H1 (cell line): Measurements from ENCODE around the gene RNF114. TPM values are rescaled to one million over a fixed set of nuclear protein-coding genes. Genes with fewer than 3 reads are reported as not detected.
A peak's percentile ranks its signal among the peaks of the same experiment; 100 is the strongest.

ENCODE experiments used
- ASH2L ChIP-seq: fragments of 200-600, 300-600 bp; sonication (generic); IDR thresholded peaks from one replicate; pipeline ENCODE4 v1.7.1; 2017; ENCODE audit warnings: low read length
- ATF3 ChIP-seq: IDR thresholded peaks from 2 replicates; pipeline ENCODE4 v1.6.1; 2011; ENCODE audit warnings: low read depth, mild to moderate bottlenecking, low read length; ENCODE audit not compliant: insufficient read depth
- BCL11A ChIP-seq, 2 experiments: IDR thresholded peaks; one replicate each; pipeline ENCODE4 v1.6.1; 2011; ENCODE audit warnings: low read depth in 2 of 2, low read length in 2 of 2, mild to moderate bottlenecking in 2 of 2
- CBX5 ChIP-seq: fragments of 300-800, 300-1000 bp; sonication (generic); IDR thresholded peaks from 2 replicates; pipeline ENCODE4 v1.7.1; 2016; ENCODE audit warnings: antibody characterized with exemption, low read length, low read depth
- CHD1 ChIP-seq: IDR thresholded peaks from 2 replicates; pipeline ENCODE4 v1.6.1; 2012; ENCODE audit warnings: low read depth, low read length, improper control_type of control experiment
- CHD2 ChIP-seq: IDR thresholded peaks from 2 replicates; pipeline ENCODE4 v1.6.1; 2012; ENCODE audit warnings: low read length, improper control_type of control experiment
- EGR1 ChIP-seq: IDR thresholded peaks from 2 replicates; pipeline ENCODE4 v1.6.1; 2011; ENCODE audit warnings: low read depth, low read length, borderline replicate concordance
- EZH2 ChIP-seq: fragments of 200-600 bp; sonication (generic); IDR thresholded peaks from 2 replicates; pipeline ENCODE4 v1.7.1; 2012; ENCODE audit warnings: low read depth, mild to moderate bottlenecking, moderate library complexity, low read length, inconsistent platforms; ENCODE audit not compliant: severe bottlenecking
- HDAC6 ChIP-seq: IDR thresholded peaks from one replicate; pipeline ENCODE4 v1.7.1; 2012; ENCODE audit warnings: low read depth, mild to moderate bottlenecking, inconsistent platforms, low read length, moderate library complexity
- KDM1A ChIP-seq: fragments of 200-600, 300-600 bp; sonication (generic); IDR thresholded peaks from 2 replicates; pipeline ENCODE4 v1.7.1; 2016; ENCODE audit warnings: mild to moderate bottlenecking, low read length, borderline replicate concordance
- MAFK ChIP-seq: IDR thresholded peaks from 2 replicates; pipeline ENCODE4 v1.6.1; 2012; ENCODE audit warnings: low read depth, mild to moderate bottlenecking, improper control_type of control experiment, low read length
- NRF1 ChIP-seq: IDR thresholded peaks from 2 replicates; pipeline ENCODE4 v1.6.1; 2011; ENCODE audit warnings: mild to moderate bottlenecking, low read depth, low read length, improper control_type of control experiment
- PHF8 ChIP-seq: fragments of 200-600 bp; sonication (generic); conservative IDR thresholded peaks from 2 replicates; pipeline ENCODE4 v1.7.1; 2012; ENCODE audit warnings: low read depth, mild to moderate bottlenecking, inconsistent platforms, low read length, moderate library complexity
- POLR2AphosphoS5 ChIP-seq: IDR thresholded peaks from 2 replicates; pipeline ENCODE4 v1.6.1; 2011; ENCODE audit warnings: low read depth, low read length
- POU5F1 ChIP-seq: IDR thresholded peaks from 2 replicates; pipeline ENCODE4 v1.6.1; 2011; ENCODE audit warnings: low read depth, mild to moderate bottlenecking, low read length, moderate library complexity
- SIN3A ChIP-seq, 2 experiments: IDR thresholded peaks in 1 of 2; conservative IDR thresholded peaks in 1 of 2; 2 replicates each; pipeline ENCODE4 v1.6.1; 2011 to 2012; ENCODE audit warnings: low read length in 2 of 2, improper control_type of control experiment in 1 of 2, low read depth in 1 of 2, mild to moderate bottlenecking in 1 of 2
- SIRT6 ChIP-seq: IDR thresholded peaks from one replicate; pipeline ENCODE4 v1.7.1; 2012; ENCODE audit warnings: low read length, inconsistent platforms
- SP1 ChIP-seq: IDR thresholded peaks from 2 replicates; pipeline ENCODE4 v1.6.1; 2011; ENCODE audit warnings: low read depth, low read length
- SRF ChIP-seq: IDR thresholded peaks from 2 replicates; pipeline ENCODE4 v1.6.1; 2011; ENCODE audit warnings: mild to moderate bottlenecking, low read depth, low read length, moderate library complexity
- TAF1 ChIP-seq: IDR thresholded peaks from 2 replicates; pipeline ENCODE4 v1.6.1; 2011; ENCODE audit warnings: mild to moderate bottlenecking, low read depth, low read length
- TAF7 ChIP-seq: optimal IDR thresholded peaks from 2 replicates; pipeline ENCODE3; 2011; ENCODE audit warnings: low read depth, mild to moderate bottlenecking, inconsistent platforms, low read length, moderate library complexity, borderline replicate concordance
- TBP ChIP-seq: IDR thresholded peaks from 2 replicates; pipeline ENCODE4 v1.6.1; 2011; ENCODE audit warnings: low read depth, low read length, improper control_type of control experiment
- USF2 ChIP-seq: IDR thresholded peaks from 2 replicates; pipeline ENCODE4 v1.6.1; 2011; ENCODE audit warnings: low read length, improper control_type of control experiment
- polyA plus RNA-seq, 7 experiments: library from polyadenylated mRNA; depleted of rRNA in 3 of 7; stranded (reverse) in 5 of 7; unstranded in 2 of 7; fragments of >200 nt in 5 of 7; fragments of 200-250 nt in 2 of 7; gene quantifications; 1 replicate in 5 of 7; 2 replicates in 1 of 7; 4 replicates in 1 of 7; pipeline versions ENCODE4 v1.2.1 to v1.2.3, GENCODE V29; 2011 to 2013; ENCODE audit warnings: missing spikeins in 2 of 7, mixed read lengths in 2 of 7
- total RNA-seq: library from RNA; stranded (reverse); fragmentation: NEBNext Ultra II Directional; extraction: Animal tissue kit (Norgen Biotek cat#: 25700); gene quantifications from 2 replicates; pipeline ENCODE4 v1.2.1, GENCODE V29; 2021

RNF114 gene
- total and polyA plus RNA-seq, 2 of the 8 experiments (the other 6 are each of a cell fraction or from before 2014, with no cell fraction given): 81.7 to 89.9 TPM

GRCh38 chr20:49982346-49983122 lies 46.3 kb downstream of the RNF114 start, which contains the start of gene SNAI1 (continued):
- TF ChIP-seq ASH2L (peak; percentile 77), CHD1 (no peak), MAFK (no peak), EGR1 (peak; percentile 97), BCL11A (IDR thresholded peaks at IDR 0.05; ENCODE audit: low read depth in 2 of 2, low read length in 2 of 2) (no peak), SRF (no peak), ATF3 (no peak), TAF7 (peak; percentile 96), NRF1 (no peak), SIRT6 (no peak), TAF1 (peak; percentile 96), EZH2 (no peak), CHD2 (no peak), CBX5 (no peak), POU5F1 (no peak), SP1 (peak; percentile 68; the same call in 1 of the 2 replicates), USF2 (no peak; the same call in 1 of the 2 replicates), KDM1A (peak; percentile 9; the same call in 1 of the 2 replicates), HDAC6 (no peak), TBP (peak; percentile 92), POLR2AphosphoS5 (peak; percentile 99), SIN3A (conservative IDR thresholded peaks at IDR 0.05 in 1 of 2, IDR thresholded peaks at IDR 0.05 in 1 of 2; ENCODE audit: low read depth in 1 of 2, low read length in 2 of 2) (peak in 1 of 2 experiments; percentile 75; a peak in 1 of 4 replicates), PHF8 (peak; percentile 83; the same call in 1 of the 2 replicates)
